CD4-positive, alpha-beta T cell treated with Interleukin-2 at 100 ng/mL for 4 hours (primary cell): Measurements from ENCODE around the gene QSER1.
A peak's percentile ranks its signal among the peaks of the same experiment; 100 is the strongest.
"Not testable (repeated sequence)": the region's sequence is repeated elsewhere in the genome, so short reads cannot be mapped to it uniquely, and the experiment has no call there.

Experiments
- DNase-seq: peaks from one replicate; pipeline ENCODE4 v3.0.0-alpha.2; 2020; ENCODE audit warnings: low spot score

The QSER1 gene

GRCh38 chr11:32935462-32936029 lies 42.9 kb downstream of the QSER1 start:
- DNase-seq = no peak

GRCh38 chr11:32936178-32936577 lies 43.6 kb downstream of the QSER1 start:
- not testable (repeated sequence) for DNase-seq

GRCh38 chr11:32937283-32937682 lies 44.7 kb downstream of the QSER1 start:
- DNase-seq = not testable (repeated sequence)

GRCh38 chr11:32939046-32939445 lies 46.4 kb downstream of the QSER1 start:
- DNase-seq = no peak

- DNase-seq = no peak
Measured at GRCh38 chr11:32939866-32940265, 47.3 kb downstream of the QSER1 start.

- no peak for DNase-seq
Measured at GRCh38 chr11:32940865-32941264, 48.3 kb downstream of the QSER1 start.

GRCh38 chr11:32947978-32948377 lies 55.4 kb downstream of the QSER1 start:
- DNase-seq = no peak

- no peak for DNase-seq
Measured at GRCh38 chr11:32949739-32950138, 57.1 kb downstream of the QSER1 start.

- DNase-seq = no peak
Measured at GRCh38 chr11:32952421-32952820, 59.8 kb downstream of the QSER1 start.

GRCh38 chr11:32953700-32954099 lies 61.1 kb downstream of the QSER1 start:
- no peak for DNase-seq

- peak; percentile 63 for DNase-seq
Measured at GRCh38 chr11:32960553-32961164, 68.0 kb downstream of the QSER1 start.

- no peak for DNase-seq
Measured at GRCh38 chr11:32962016-32962415, 69.4 kb downstream of the QSER1 start.

- no peak for DNase-seq
Measured at GRCh38 chr11:32963721-32964120, 71.1 kb downstream of the QSER1 start.

- DNase-seq = no peak
Measured at GRCh38 chr11:32968541-32968940, 75.9 kb downstream of the QSER1 start.

GRCh38 chr11:32972233-32972632 lies 79.6 kb downstream of the QSER1 start:
- not testable (repeated sequence) for DNase-seq

- no peak for DNase-seq
Measured at GRCh38 chr11:32972781-32973180, 80.2 kb downstream of the QSER1 start.

- DNase-seq = no peak
Measured at GRCh38 chr11:32982626-32983025, 90.0 kb downstream of the QSER1 start.

- DNase-seq = no peak
Measured at GRCh38 chr11:32983506-32983905, 90.9 kb downstream of the QSER1 start.

GRCh38 chr11:32985600-32985999 lies 93.0 kb downstream of the QSER1 start:
- DNase-seq = no peak

GRCh38 chr11:32987851-32988250 lies 95.2 kb downstream of the QSER1 start:
- DNase-seq = no peak

- no peak for DNase-seq
Measured at GRCh38 chr11:32990481-32990880, 97.9 kb downstream of the QSER1 start.

GRCh38 chr11:32991427-32991826 lies 98.8 kb downstream of the QSER1 start:
- no peak for DNase-seq

GRCh38 chr11:32991898-32992297 lies 99.3 kb downstream of the QSER1 start:
- DNase-seq = no peak

- DNase-seq = no peak
Measured at GRCh38 chr11:33000181-33000580, 107.6 kb downstream of the QSER1 start.
